ENCODE measurements around the gene CNRIP1.
"Not testable (repeated sequence)": the region's sequence is repeated elsewhere in the genome, so short reads cannot be mapped to it uniquely, and the experiment has no call there.

The CNRIP1 gene
- 2.7 to 21.0 (median 11.4) reads per million in 17 experiments for total RNA-seq

GRCh38 chr2:68319398-68320117 is at the start of gene CNRIP1:
Gene CNRIP1, minus strand, starts transcription at chr2:68319949. Its CDS starts 549 bp downstream, at chr2:68319400.
- peak; percentile 68 to 76 (median 72) for DNase-seq

DNA sequence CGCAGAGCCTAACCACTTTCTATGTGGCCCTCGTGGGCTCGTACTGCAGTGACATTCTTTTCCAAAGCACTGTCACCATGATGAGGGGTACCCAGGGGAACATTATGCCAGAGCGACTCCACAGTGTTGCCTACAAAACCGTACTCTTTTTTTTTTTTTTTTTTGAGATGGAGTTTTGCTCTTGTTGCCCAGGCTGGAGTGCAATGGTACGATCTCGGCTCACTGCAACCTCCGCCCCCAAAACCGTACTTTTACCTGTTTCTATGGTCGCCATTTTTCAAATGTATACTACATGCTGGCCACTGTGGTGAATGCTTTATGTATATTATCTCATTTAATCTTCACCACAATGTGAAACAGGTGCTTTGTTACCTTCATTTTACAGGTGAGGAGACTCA is 49.6 kb upstream of the CNRIP1 start:
- DNase-seq = no peak

DNA sequence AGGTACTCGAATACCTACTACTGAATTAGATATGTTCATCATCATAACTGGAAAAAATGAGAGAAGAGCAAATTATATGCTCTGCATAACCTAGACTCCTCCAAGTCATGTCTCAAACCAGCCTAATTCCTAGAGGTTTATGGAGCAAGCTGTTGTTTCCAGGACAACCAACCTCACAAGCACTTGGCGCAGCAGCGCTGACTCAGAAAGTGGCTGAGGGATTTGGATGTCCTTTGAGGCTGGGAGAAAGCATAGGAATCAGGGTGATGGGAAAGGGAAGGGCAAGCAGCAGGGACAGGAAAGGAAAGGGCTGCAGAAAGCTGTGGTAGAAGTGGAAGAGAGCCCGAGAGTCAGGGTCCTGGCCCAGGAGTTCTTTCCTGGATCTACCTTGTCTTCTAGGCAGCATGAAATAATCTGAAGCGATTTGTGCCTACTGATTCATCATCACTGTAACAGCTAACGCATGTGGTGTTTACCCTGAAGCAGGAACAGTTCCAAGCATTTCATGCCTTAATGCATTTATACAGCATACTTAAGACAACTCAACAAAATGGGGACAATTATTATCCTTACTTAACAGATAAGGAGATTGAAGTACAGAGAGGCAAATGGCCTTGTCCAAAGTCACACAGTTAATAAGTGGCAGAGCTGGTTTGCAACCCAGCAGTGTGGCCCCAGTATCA is 49.0 kb upstream of the CNRIP1 start:
- DNase-seq = peak in 1 of 4 experiments; percentile 31

DNA sequence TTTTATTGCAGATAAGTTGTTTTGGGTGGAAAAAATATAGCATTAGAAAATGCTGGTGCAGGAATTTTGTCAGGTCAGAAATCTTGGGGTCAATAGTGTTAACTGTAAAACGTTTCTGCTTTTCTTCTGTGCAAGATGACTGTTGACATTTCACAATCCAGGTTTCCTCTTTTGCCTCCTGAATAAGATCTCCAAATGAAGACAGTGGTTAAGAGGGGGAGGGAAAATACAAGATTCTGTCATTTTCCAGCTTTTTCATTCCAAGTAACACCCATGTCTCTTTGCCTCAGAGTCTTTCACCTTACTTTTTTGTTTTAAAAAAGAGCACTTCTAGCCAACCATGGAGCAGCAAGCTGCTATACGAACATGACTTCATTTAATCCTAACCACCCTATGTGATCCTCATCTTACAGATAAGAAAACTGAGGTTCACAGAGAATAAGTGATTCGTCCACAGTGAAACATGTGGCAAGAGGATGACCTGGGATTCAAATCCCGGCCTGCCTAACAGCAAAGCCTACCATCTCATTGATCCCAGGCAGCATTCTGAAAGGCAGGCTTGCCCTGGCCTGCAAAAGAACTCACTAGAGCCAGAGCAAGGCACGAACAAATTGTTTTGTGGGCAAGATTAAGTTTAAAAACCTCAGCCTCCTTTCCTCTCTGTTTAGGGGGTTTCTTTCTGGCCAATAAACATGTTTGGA is 48.4 kb upstream of the CNRIP1 start:
- DNase-seq = peak; percentile 65 to 90 (median 78)

- DNase-seq = peak; percentile 77 to 84 (median 82)
Measured at GRCh38 chr2:68366083-68366560, 46.4 kb upstream of the CNRIP1 start.

DNA sequence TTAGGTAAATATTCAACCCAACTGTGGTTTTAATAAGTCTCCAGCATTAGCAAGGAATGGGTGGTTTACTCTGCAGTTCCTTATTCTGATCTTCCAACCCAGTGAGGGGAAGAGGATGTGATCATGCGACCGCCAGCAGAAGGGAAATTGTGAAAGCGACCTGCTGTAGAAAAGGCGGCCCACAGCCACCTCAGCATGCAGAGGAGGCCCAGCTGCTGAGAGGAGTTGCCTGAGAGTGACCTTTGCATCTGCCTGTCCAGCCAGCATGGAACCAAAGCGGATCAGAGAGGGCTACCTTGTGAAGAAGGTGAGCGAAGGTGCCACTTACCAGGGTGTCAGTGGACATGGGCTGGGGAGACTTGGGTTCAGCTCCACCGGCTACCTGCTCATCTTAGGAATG is 45.3 kb upstream of the CNRIP1 start, which contains the start of gene PLEK:
TSS of gene PLEK (plus strand) at position 196 of the 400 bp plus-strand sequence. CDS start at position 266, 70 bp downstream.
- DNase-seq = peak; percentile 92 to 98 (median 95)

- DNase-seq = peak; percentile 50 to 80 (median 62)
Measured at GRCh38 chr2:68363721-68364120, 44.0 kb upstream of the CNRIP1 start.

- DNase-seq = peak; percentile 49 to 78 (median 69)
Measured at GRCh38 chr2:68362749-68363148, 43.0 kb upstream of the CNRIP1 start.

DNA sequence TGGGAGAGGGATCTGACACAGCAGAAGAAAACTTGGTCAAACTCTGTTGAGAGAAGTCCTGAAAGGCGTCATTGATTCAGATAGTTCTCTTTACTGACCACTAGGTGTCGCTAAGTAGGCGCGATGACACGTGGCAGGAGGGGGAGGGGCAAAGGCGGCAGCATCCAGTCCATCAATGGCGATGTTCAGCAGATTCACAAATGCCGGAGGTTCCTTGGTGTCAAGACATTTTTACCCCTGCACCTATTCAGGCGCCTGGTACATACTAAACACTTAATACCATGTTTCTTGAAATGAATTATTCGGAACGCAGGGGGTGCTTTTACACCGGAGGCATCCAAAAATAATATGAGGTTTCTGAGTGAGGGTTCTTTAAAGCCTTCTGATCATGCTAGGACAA is 42.3 kb upstream of the CNRIP1 start:
- DNase-seq = peak; percentile 76 to 97 (median 90)

GRCh38 chr2:68359889-68360288 is 40.1 kb upstream of the CNRIP1 start:
- DNase-seq = no peak

DNA sequence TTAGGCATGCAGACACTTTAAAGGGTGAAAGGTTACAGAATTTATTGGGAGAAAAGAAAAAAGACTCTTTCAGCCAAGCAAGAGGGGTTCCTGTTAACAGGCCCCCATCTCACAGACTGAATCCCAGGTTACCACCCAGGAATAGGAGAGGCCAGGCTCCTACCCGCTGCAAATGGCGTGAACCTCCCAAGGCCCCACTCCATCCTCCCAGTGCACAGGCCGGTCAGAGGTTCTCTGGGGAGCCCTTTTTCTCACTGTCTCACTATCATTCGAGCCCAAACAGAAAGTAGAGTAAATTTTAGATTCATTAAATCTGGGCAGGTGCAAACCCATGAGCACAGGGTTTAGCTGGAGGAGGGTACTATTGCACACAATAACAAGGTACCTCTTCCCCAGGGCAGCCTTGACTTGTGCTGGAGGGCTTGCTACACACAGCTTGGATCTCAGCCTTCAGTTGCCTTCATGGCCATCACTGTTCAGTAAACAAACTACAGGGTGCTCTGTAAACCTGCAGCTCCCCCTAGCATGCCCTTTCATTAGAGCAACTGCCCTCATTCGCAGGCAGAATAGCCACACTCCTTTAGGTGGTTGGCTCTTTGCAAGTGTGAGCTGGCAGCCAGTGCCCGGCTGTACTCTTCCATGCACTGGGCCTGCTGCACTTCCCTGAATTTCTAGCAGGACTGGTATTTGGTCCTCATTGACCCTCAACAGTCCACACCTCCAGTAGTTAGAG is 38.0 kb upstream of the CNRIP1 start:
- DNase-seq = peak; percentile 66 to 82 (median 80)

DNA sequence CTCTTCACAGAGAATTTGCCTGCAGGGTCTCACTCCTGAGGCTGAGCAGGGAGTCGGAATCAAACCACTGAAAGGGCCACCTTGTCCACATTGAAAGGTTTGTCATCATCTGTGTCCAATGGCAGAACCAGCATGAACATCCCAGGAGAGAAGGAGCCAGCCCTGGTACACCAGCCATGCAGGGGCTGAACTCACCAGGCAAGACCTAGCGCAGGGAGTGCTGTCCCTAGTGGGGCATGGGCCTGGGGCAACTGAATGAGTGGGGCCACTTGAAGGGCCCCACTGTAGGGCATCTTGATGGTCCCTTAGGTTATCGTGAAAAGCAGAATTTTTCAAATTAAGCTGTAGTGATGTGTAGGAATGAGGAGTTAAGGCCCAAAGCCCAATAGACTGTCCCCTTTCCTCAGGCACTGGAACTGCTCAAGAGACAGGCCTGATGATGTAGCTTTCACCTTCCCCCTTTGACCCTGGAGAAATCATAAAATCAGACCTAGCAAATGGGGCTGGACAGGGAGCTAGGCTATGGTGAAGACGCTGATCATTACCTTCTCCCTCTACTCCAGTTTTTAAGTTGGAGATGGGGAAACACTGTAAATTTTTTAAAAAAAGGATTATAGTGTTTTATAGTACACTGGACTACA is 37.0 kb upstream of the CNRIP1 start:
- DNase-seq = no peak

DNA sequence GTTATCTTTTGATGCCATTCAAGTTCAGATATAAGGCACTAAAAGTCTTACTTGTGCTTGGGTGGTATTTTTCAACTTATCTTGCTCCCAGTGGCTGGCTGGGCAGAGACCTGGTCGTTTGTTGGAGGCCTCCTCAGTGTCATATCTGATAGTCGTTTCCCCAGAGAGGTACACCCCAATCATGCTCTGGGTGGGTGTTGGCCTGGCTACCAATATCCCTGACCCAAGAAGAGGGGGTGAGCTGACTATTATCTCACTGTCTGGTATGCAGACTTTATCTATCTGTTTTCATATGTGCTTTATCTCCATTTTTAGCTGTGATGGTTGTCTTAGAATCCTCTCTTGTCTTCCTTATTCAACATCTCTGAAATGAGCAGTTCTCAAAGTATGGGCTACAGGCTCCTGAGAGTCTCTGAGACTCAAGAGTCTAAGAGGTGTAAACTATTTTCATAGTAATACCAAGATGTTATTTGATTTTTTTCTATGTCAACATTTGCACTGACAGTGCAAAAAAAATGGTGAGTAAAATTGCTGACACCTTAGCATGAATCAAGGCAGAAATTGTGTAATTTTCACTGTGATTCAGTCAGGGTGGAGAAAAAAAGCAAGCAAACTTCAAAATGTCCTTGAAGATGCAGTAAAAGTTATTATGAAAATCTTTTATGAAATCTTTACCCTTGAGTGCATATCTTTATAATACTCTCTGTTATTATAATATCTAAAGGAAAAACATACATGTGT is 33.1 kb upstream of the CNRIP1 start:
- DNase-seq = peak in 2 of 4 experiments; percentile 64 to 71

DNA sequence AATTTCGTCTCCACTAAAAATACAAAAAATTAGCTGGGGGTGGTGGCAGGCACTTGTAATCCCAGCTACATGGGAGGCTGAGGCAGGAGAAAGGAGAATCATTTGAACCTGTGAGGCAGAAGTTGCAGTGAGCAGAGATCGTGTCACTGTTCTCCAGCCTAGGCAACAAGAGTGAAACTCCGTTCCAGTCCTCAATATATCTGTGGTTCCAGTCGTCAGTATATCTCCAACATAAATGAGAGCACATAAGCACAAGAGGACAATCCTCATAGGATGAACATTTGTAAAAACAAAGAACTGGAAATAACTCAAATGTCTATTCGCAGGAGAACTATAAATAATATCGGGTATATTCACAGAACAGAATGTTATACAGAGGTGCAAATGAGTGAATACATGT is 32.2 kb upstream of the CNRIP1 start:
- DNase-seq = no peak

GRCh38 chr2:68349091-68349490 is 29.3 kb upstream of the CNRIP1 start:
- DNase-seq = not testable (repeated sequence)

DNA sequence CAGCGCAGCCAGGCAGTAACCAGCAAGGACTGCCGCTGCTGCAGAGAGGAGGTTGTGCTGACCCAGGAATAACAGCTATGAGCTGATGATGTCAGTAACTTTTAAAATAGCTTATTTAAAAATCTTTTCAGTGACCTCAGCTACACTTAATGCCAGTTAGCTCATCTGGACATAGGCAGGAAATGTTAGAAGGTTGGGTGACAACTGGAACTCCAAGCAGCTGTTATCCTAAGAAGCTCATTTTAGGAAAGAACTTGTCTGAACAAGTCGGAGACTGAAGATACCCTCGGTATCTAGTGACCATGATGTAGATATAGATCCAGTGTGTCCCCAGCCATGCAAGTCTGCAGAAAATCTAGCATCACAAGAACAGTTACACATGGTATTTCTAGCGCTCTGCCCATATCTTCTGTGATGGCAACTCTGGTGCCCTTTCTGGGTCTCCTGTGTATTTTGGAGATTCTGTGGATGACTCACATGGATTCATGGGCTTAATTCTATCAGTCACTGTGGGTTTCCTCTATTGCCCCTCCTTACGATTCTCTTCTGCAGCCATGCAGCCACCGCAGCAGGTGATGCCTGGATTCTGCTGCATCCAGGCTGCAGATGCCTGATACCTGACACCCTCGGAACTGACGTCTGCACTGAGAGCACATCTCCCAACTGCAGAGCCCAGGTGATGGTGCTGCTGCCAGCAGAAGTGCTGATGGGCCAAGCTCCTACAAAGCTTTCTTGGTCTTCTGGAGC is 25.6 kb upstream of the CNRIP1 start:
- no peak for DNase-seq

GRCh38 chr2:68344031-68344430 is 24.3 kb upstream of the CNRIP1 start:
- DNase-seq = no peak

GRCh38 chr2:68342470-68342869 is 22.7 kb upstream of the CNRIP1 start:
- no peak for DNase-seq

GRCh38 chr2:68341583-68341982 is 21.8 kb upstream of the CNRIP1 start:
- peak in 3 of 4 experiments; percentile 37 to 51 (median 43) for DNase-seq

GRCh38 chr2:68341062-68341329 is 21.2 kb upstream of the CNRIP1 start:
- DNase-seq = no peak
